ENCODE data around the gene CAST.

CAST gene

GRCh38 chr5:96659170-96659569 is 3.0 kb upstream of the CAST start:
- no peak overlapping the region for H3K4me3 ChIP-seq (ENCODE audit: low read depth, low read length)
- no peak for TF ChIP-seq CTCF (IDR thresholded peaks at IDR 0.05; ENCODE audit: low read depth, low read length)
- no peaks in the 10 kb centered on the region for H3K9me3 ChIP-seq
- H3K36me3 ChIP-seq = no peaks in the 10 kb centered on the region
- peaks cover 3% of the 10 kb centered on the region; the same call in 1 of the 2 replicates for H3K4me1 ChIP-seq
- no peak for DNase-seq
- peaks cover 16% of the 10 kb centered on the region for H3K27me3 ChIP-seq

- Histone ChIP-seq H3K36me3 (no peaks in the 10 kb centered on the region), H3K9me3 (no peaks in the 10 kb centered on the region), H3K27me3 (peaks cover 16% of the 10 kb centered on the region), H3K4me3 (ENCODE audit: low read depth, low read length) (peak overlapping the region; percentile 79), H3K4me1 (peaks cover 3% of the 10 kb centered on the region; the same call in 1 of the 2 replicates)
- DNase-seq = no peak
- no peak for TF ChIP-seq CTCF (IDR thresholded peaks at IDR 0.05; ENCODE audit: low read depth, low read length)
These were observed 963 bp upstream of the CAST start for GRCh38 chr5:96660971-96661854.

GRCh38 chr5:96662725-96663518 is 746 bp downstream of the CAST start:
- peak; percentile 70 for DNase-seq
- peaks cover 3% of the 10 kb centered on the region; the same call in 1 of the 2 replicates for H3K4me1 ChIP-seq
- peak overlapping the region; percentile 79 for H3K4me3 ChIP-seq (ENCODE audit: low read depth, low read length)
- H3K9me3 ChIP-seq = no peaks in the 10 kb centered on the region
- no peak for TF ChIP-seq CTCF (IDR thresholded peaks at IDR 0.05; ENCODE audit: low read depth, low read length)
- H3K36me3 ChIP-seq = no peaks in the 10 kb centered on the region
- H3K27me3 ChIP-seq = peaks cover 16% of the 10 kb centered on the region

GRCh38 chr5:96663608-96664007 is 1.4 kb downstream of the CAST start:
- no peaks in the 10 kb centered on the region for H3K36me3 ChIP-seq
- peaks cover 3% of the 10 kb centered on the region; the same call in 1 of the 2 replicates for H3K4me1 ChIP-seq
- no peak for DNase-seq
- H3K9me3 ChIP-seq = no peaks in the 10 kb centered on the region
- peaks cover 16% of the 10 kb centered on the region for H3K27me3 ChIP-seq
- TF ChIP-seq CTCF (IDR thresholded peaks at IDR 0.05; ENCODE audit: low read depth, low read length) = no peak
- no peak overlapping the region for H3K4me3 ChIP-seq (ENCODE audit: low read depth, low read length)

GRCh38 chr5:96664669-96665068 is 2.5 kb downstream of the CAST start:
- Histone ChIP-seq H3K4me3 (ENCODE audit: low read depth, low read length) (no peak overlapping the region), H3K4me1 (peaks cover 3% of the 10 kb centered on the region; the same call in 1 of the 2 replicates), H3K27me3 (peaks cover 16% of the 10 kb centered on the region), H3K9me3 (no peaks in the 10 kb centered on the region), H3K36me3 (no peaks in the 10 kb centered on the region)
- TF ChIP-seq CTCF (IDR thresholded peaks at IDR 0.05; ENCODE audit: low read depth, low read length) = no peak
- DNase-seq = no peak

All from BE2C (cell line).